NB4 (cell line): ENCODE results near the gene CFAP157.

ENCODE experiments used
- DNase-seq: peaks from one replicate; pipeline ENCODE4 v3.0.0; 2010; ENCODE audit warnings: low read depth
- H3K4me3 ChIP-seq: one replicate; pipeline ENCODE4 v1.5.1; 2011; ENCODE audit warnings: mild to moderate bottlenecking, low read depth, low read length, moderate library complexity
- MYC ChIP-seq: IDR thresholded peaks from 2 replicates; pipeline ENCODE4 v1.6.1; 2011; ENCODE audit warnings: low read depth, low read length
- POLR2A ChIP-seq: IDR thresholded peaks from 2 replicates; pipeline ENCODE4 v1.6.1; 2011; ENCODE audit warnings: mild to moderate bottlenecking; ENCODE audit not compliant: insufficient read length; ENCODE audit errors: extremely low read depth
- TF ChIP-seq, protein P1 (sequence below): IDR thresholded peaks from one replicate; pipeline ENCODE4 v1.5.1; 2012; ENCODE audit warnings: low read depth, low read length
- TF ChIP-seq, protein P2 (sequence below): IDR thresholded peaks from 2 replicates; pipeline ENCODE4 v1.6.1; 2011; ENCODE audit warnings: low read depth, low read length

Gene CFAP157

DNA sequence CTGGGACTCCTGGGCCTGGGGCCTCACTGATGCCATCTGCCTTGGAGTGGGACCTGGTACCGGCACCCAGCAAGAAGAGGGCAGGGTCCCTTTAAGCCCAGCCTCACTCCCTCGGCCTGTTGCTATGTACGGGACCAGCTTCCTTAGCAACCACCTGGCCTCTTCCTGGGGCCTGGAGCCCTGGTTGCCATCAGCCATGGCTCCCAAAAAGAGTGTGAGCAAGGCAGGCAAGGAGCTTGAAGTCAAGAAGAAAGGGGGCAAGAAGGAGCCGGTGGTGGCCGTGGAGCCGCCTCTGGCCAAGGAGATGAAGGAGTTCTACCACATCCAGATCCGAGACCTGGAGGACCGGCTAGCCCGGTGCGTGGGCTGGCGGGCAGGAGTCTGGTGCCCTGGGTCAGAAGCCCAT, at the start of gene CFAP157:
Gene CFAP157, plus strand, starts transcription at position 153 of the 406 bp plus-strand sequence. Its CDS starts 44 bp downstream, at position 197.
- no peak within 1 kb of the TSS for H3K4me3 ChIP-seq
- peak; percentile 27 for DNase-seq
- TF ChIP-seq, protein P1, sequence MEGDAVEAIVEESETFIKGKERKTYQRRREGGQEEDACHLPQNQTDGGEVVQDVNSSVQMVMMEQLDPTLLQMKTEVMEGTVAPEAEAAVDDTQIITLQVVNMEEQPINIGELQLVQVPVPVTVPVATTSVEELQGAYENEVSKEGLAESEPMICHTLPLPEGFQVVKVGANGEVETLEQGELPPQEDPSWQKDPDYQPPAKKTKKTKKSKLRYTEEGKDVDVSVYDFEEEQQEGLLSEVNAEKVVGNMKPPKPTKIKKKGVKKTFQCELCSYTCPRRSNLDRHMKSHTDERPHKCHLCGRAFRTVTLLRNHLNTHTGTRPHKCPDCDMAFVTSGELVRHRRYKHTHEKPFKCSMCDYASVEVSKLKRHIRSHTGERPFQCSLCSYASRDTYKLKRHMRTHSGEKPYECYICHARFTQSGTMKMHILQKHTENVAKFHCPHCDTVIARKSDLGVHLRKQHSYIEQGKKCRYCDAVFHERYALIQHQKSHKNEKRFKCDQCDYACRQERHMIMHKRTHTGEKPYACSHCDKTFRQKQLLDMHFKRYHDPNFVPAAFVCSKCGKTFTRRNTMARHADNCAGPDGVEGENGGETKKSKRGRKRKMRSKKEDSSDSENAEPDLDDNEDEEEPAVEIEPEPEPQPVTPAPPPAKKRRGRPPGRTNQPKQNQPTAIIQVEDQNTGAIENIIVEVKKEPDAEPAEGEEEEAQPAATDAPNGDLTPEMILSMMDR = no peak
- TF ChIP-seq POLR2A (no peak), MYC (no peak)
- TF ChIP-seq, protein P2, sequence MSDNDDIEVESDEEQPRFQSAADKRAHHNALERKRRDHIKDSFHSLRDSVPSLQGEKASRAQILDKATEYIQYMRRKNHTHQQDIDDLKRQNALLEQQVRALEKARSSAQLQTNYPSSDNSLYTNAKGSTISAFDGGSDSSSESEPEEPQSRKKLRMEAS = no peak

DNA sequence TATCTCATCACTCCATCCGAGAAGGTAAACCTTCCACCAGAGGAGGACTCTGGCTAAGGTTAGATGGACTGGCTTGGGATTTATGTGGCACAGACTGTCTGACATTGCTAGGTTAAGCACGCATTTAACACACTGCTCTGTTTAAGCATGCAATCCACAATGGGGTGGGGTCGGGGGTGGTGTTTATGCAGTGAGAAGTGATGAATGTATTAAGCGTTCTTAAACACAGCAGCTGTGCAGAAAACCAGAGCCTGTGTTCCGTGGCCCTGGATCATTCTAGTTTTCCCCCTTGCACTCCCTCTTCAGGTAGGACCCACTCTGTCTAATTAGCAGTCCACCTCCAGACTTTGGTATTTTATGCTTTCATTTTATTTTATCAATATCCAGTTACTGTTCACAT, 48.4 kb upstream of the CFAP157 start:
- DNase-seq = no peak
- no peak overlapping the region for H3K4me3 ChIP-seq
- TF ChIP-seq, protein P2 = no peak
- TF ChIP-seq MYC (no peak), POLR2A (no peak)
- TF ChIP-seq, protein P1 = no peak

DNA sequence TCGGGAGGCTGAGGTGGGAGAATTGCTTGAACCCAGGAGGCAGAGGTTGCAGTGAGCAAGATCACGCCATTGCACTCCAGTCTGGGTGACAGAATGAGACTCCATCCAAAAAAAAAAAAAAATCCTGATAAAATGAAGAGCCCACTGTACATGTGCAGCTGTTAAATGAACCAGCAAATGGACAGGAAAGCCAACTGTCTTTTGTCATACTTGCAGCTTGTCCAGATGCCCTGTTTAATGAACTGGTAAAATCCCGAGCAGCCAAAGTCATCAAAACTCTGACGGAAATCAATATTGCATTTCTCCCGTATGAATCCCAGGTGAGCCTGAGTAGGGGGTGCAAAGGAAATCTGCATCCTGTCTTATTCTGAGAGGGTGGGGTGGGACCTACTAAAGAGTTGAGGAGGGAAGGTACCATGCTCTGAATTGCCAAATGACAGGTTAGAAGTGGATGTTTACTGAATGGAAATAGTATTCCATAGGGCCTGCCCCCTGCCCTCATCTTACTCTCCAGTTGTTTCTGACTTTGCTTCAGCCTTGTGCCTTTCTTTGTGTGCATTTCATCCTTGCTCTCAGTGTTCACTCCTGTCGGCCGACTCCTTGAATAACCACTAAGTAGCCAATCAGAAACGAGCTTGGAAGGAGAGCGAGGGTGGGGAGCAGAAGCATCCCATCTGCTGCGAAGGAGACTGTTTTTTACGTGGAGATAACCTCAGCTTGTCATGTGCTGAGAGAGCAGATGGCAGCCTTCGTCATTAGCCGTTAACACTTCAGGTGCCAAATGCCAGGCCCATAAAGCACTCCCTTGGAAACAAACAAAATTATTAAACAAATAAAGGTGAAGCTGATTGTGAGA, 45.7 kb upstream of the CFAP157 start:
- no peak for DNase-seq
- H3K4me3 ChIP-seq = no peak overlapping the region
- TF ChIP-seq, protein P1 = no peak
- TF ChIP-seq, protein P2 = no peak
- TF ChIP-seq MYC (no peak), POLR2A (no peak)

DNA sequence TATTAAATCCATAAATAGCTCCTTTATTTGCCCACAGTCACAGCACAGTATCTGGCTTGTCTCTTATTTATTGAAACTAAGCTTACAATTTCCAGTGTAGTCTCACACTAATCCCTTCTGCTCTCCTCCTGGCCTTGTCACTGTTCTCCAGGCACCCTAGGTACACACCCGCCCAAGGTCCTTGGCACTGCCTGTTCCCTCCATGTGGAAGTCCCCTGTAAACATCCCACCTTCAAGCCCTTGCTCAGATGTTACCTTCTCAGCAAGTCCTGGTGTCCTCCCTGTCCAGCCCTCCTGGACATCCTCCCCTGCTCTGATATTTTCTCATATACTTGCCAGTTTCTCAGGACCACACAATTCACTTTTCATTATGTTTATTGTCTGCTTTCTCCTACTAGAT, 44.2 kb upstream of the CFAP157 start:
- no peak for DNase-seq
- TF ChIP-seq MYC = no peak
- no peak for TF ChIP-seq POLR2A
- TF ChIP-seq, protein P1 = no peak
- TF ChIP-seq, protein P2 = no peak

DNA sequence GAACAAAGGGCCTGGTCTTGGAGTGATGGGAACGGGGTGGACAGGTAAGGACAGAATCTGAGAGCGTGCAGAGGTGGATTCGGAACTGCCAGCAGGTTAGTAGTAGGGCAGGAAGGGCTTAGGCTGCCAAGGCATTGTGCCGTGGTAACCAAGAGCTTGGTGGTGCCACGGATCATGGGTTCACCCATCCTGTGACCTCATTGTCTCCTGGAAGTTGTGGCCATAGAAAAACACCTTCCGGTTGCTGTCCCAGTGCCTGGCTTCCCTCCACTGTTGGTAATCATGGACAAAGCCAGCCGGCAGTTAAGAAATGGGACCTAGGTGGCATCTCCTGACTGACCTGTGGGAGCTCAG, 42.5 kb upstream of the CFAP157 start:
- no peak for DNase-seq
- TF ChIP-seq, protein P1 = no peak
- TF ChIP-seq MYC = no peak
- no peak overlapping the region for H3K4me3 ChIP-seq

More for the DNA sequence above, 44.2 kb upstream of the CFAP157 start:
- no peak overlapping the region for H3K4me3 ChIP-seq
